Naive thymus-derived CD8-positive, alpha-beta T cell (primary cell): ENCODE data around the gene ZFAND3. TPM values are rescaled to one million over a fixed set of nuclear protein-coding genes. Genes with fewer than 3 reads are reported as not detected.
"Not testable (repeated sequence)": the region's sequence is repeated elsewhere in the genome, so short reads cannot be mapped to it uniquely, and the experiment has no call there.

Experiments
- ATAC-seq, 2 donors: fragments of 150-1000 bp; cut with Tn5 transposase in 1 of 2; sonication (Bioruptor Pico), chemical (Tn5 transposase) in 1 of 2; 1 replicate in 1 of 2; 2 replicates in 1 of 2; pipeline ENCODE4 v1.10.0; 2021; ENCODE audit warnings: mild to moderate bottlenecking in 2 of 2, moderate library complexity in 2 of 2
- POLR2A ChIA-PET: fragments of 350-600 bp; sonication (Branson Sonifier 250); formaldehyde crosslinking; loops from one replicate; lab custom pipeline; 2021; ENCODE audit warnings: antibody characterized with exemption; lab: Charles Lee
- DNase-seq, 10 donors: peaks; one replicate each; pipeline versions ENCODE4 v3.0.0 to v3.0.0-alpha.2; 2020 to 2022
- H3K27ac Mint-ChIP-seq, 10 donors: one replicate each; pipeline ENCODE4 v1.8.0; 2020 to 2022; ENCODE audit warnings: mild to moderate bottlenecking in 10 of 10, mixed read lengths in 10 of 10, moderate library complexity in 4 of 10, inconsistent platforms in 1 of 10
- H3K27me3 Mint-ChIP-seq, 5 donors: one replicate each; pipeline ENCODE4 v1.8.0; 2021 to 2022; ENCODE audit warnings: mixed read lengths in 5 of 5
- H3K36me3 Mint-ChIP-seq, 3 donors: one replicate each; pipeline ENCODE4 v1.8.0; 2020 to 2022; ENCODE audit warnings: mixed read lengths in 3 of 3, mild to moderate bottlenecking in 2 of 3, inconsistent platforms in 1 of 3
- H3K4me1 Mint-ChIP-seq, 4 donors: one replicate each; pipeline ENCODE4 v1.8.0; 2021 to 2022; ENCODE audit warnings: mixed read lengths in 4 of 4
- H3K4me3 Mint-ChIP-seq, 10 donors: one replicate each; pipeline ENCODE4 v1.8.0; 2020 to 2022; ENCODE audit warnings: mild to moderate bottlenecking in 10 of 10, mixed read lengths in 10 of 10, moderate library complexity in 6 of 10, inconsistent platforms in 1 of 10
- H3K9me3 Mint-ChIP-seq, 9 donors: one replicate each; pipeline ENCODE4 v1.8.0; 2020 to 2022; ENCODE audit warnings: mixed read lengths in 9 of 9, mild to moderate bottlenecking in 3 of 9, inconsistent platforms in 1 of 9, moderate library complexity in 1 of 9
- polyA plus RNA-seq, 3 donors: library from polyadenylated mRNA; unstranded; fragments of 300-500 nt; fragmentation: Illumina TruSeq; gene quantifications; one replicate each; pipeline ENCODE4 v1.2.3, GENCODE V29; 2021
- total RNA-seq, 8 experiments: library from RNA in 2 of 8; stranded (reverse) in 2 of 8; gene quantifications; one replicate each; pipeline ENCODE4 v1.2.3 and lab custom pipeline; 2021 to 2026

Gene ZFAND3
- total and polyA plus RNA-seq, 5 experiments from 2014 or later: 3.7 to 33.8 (median 4.5) TPM

DNA sequence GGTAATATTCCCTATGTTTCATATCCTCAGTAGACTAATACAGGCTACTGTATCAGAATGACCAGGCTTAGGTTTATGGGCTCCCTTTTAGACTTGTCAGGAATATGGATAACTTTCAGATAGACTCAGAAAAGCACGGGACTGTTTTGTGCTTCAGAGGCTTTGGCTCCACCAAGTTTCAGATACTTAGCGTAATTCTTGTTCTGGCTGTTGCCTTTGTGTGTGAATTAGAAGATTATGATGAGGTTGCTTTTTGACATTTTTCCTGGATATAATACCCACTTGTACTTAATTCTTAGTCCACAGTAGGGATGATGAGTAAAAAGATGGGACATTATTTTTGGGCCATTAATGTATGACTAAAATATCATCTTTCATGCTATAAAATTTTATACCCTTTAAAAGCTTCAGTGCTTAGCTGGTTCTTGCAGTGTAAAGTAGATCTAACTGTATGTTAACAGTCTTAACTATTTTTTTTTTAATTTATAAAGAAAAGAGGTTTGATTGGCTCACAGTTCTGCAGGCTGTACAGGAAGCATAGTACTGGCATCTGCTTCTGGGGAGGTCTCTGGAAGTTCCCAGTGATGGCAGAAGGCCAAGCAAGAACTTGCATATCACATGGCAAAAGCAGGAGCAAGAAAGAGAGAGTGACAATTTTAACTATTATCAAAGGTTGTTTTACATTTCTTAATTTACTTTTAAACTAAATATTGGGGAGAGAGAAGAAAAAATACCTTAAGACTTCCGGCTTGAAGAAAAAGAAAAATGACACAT is 120.7 kb downstream of the ZFAND3 start:
- H3K27ac Mint-ChIP-seq: no peak overlapping the region
- ATAC-seq: no peak
- H3K27me3 Mint-ChIP-seq: no peaks in the 10 kb centered on the region
- H3K4me3 Mint-ChIP-seq: no peak overlapping the region
- DNase-seq: no peak
- peaks cover 0 to 6% (median 5%) of the 10 kb centered on the region in 3 donors for H3K36me3 Mint-ChIP-seq
- POLR2A ChIA-PET: no interaction called here
- peaks cover 25 to 73% (median 56%) of the 10 kb centered on the region in 4 donors for H3K4me1 Mint-ChIP-seq
- no peaks in the 10 kb centered on the region for H3K9me3 Mint-ChIP-seq

- POLR2A ChIA-PET: no interaction called here
- DNase-seq (no peak), ATAC-seq (no peak)
- H3K36me3 Mint-ChIP-seq: peaks cover 0 to 6% (median 5%) of the 10 kb centered on the region in 3 donors
- no peaks in the 10 kb centered on the region for H3K27me3 Mint-ChIP-seq
- no peak overlapping the region for H3K27ac Mint-ChIP-seq
- H3K9me3 Mint-ChIP-seq: no peaks in the 10 kb centered on the region
- H3K4me1 Mint-ChIP-seq: peaks cover 23 to 73% (median 55%) of the 10 kb centered on the region in 4 donors
- H3K4me3 Mint-ChIP-seq: no peak overlapping the region
These were observed 122.3 kb downstream of the ZFAND3 start for GRCh38 chr6:37941871-37942270.

GRCh38 chr6:37942606-37943376 is 123.3 kb downstream of the ZFAND3 start:
- H3K4me1 Mint-ChIP-seq: peaks cover 17 to 71% (median 50%) of the 10 kb centered on the region in 4 donors
- POLR2A ChIA-PET: interaction anchor here (0.7 to 1.4 kb wide), 2 partner anchors 113 to 123 kb away, joined by 3 read pairs; partner anchors contain the start of gene ZFAND3
- peaks cover 0 to 6% (median 5%) of the 10 kb centered on the region in 3 donors for H3K36me3 Mint-ChIP-seq
- ATAC-seq (no peak), DNase-seq (no peak)
- peak overlapping the region in 1 of 10 donors; percentile 16 for H3K27ac Mint-ChIP-seq
- no peaks in the 10 kb centered on the region for H3K9me3 Mint-ChIP-seq
- H3K27me3 Mint-ChIP-seq: no peaks in the 10 kb centered on the region
- peak overlapping the region in 1 of 10 donors; percentile 12 for H3K4me3 Mint-ChIP-seq

GRCh38 chr6:37943436-37944058 is 124.0 kb downstream of the ZFAND3 start:
- Mint-ChIP-seq H3K4me1 (peaks cover 13 to 71% (median 48%) of the 10 kb centered on the region in 4 donors), H3K4me3 (no peak overlapping the region), H3K36me3 (peaks cover 1 to 9% (median 9%) of the 10 kb centered on the region in 3 donors), H3K27ac (no peak overlapping the region), H3K27me3 (no peaks in the 10 kb centered on the region), H3K9me3 (peaks cover 0 to 3% (median 0%) of the 10 kb centered on the region in 9 donors)
- no peak for ATAC-seq
- no peak for DNase-seq
- POLR2A ChIA-PET: interaction anchor here (1.4 kb wide), 1 partner anchor 124 kb away, joined by 3 read pairs; the partner anchor contains the start of gene ZFAND3

GRCh38 chr6:37946057-37946456 is 126.5 kb downstream of the ZFAND3 start:
- H3K4me3 Mint-ChIP-seq: no peak overlapping the region
- ATAC-seq: no peak
- H3K4me1 Mint-ChIP-seq: peaks cover 16 to 76% (median 53%) of the 10 kb centered on the region in 4 donors
- peaks cover 0 to 6% (median 1%) of the 10 kb centered on the region in 9 donors for H3K9me3 Mint-ChIP-seq
- DNase-seq: no peak
- POLR2A ChIA-PET: no interaction called here
- peaks cover 6 to 13% (median 11%) of the 10 kb centered on the region in 3 donors for H3K36me3 Mint-ChIP-seq
- H3K27me3 Mint-ChIP-seq: no peaks in the 10 kb centered on the region
- no peak overlapping the region for H3K27ac Mint-ChIP-seq

GRCh38 chr6:37947468-37947867 is 127.9 kb downstream of the ZFAND3 start:
- Mint-ChIP-seq H3K27ac (peak overlapping the region in 2 of 10 donors; percentile 7 to 21), H3K27me3 (no peaks in the 10 kb centered on the region), H3K9me3 (peaks cover 0 to 6% (median 1%) of the 10 kb centered on the region in 9 donors), H3K4me1 (peaks cover 24 to 88% (median 65%) of the 10 kb centered on the region in 4 donors), H3K36me3 (peaks cover 6 to 13% (median 11%) of the 10 kb centered on the region in 3 donors), H3K4me3 (no peak overlapping the region)
- ATAC-seq (no peak), DNase-seq (no peak)
- POLR2A ChIA-PET: interaction anchor here (0.6 kb wide), 1 partner anchor 827 kb away, joined by 6 read pairs; no protein-coding TSS in a partner anchor

DNA sequence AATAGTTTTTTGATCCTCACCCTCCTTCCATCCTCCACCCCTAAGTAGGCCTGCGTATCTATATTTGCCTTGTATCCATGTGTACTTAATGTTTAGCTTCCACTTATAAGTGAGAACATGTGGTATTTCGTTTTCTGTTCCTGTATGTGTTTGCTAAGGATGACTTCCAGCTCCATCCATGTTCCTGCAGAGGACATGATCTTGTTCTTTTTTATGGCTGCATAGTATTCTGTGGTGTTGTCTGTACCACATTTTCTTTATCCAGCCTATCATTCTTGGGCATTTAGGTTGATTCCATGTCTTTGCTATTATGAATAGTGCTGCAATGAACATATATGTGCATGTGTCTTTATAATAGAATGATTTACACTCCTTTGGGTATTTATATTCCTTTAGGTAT is 129.1 kb downstream of the ZFAND3 start:
- peaks cover 6 to 13% (median 11%) of the 10 kb centered on the region in 3 donors for H3K36me3 Mint-ChIP-seq
- H3K27ac Mint-ChIP-seq, POLR2A ChIA-PET, H3K4me3 Mint-ChIP-seq, H3K27me3 Mint-ChIP-seq, DNase-seq, H3K9me3 Mint-ChIP-seq, ATAC-seq: not testable (repeated sequence)
- peaks cover 29 to 83% (median 66%) of the 10 kb centered on the region in 4 donors for H3K4me1 Mint-ChIP-seq

DNA sequence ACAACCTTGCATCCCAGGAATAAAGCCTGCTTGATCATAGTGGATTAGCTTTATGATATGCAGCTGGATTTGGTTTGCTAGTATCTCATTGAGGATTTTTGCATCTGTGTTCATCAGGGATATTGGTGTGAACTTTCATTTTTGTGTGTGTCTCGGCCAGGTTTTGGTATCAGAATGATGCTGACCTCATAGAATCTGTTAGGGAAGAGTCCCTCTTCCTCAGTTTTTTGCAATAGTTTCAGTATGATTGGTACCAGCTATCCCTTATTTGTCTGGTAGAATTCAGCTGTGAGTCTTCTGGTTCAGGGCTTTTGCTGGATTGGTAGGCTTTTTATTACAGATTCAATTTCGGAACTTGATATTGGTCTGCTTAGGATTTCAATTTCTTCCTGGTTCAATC is 132.5 kb downstream of the ZFAND3 start:
- no peak overlapping the region for H3K4me3 Mint-ChIP-seq
- POLR2A ChIA-PET: no interaction called here
- H3K4me1 Mint-ChIP-seq: peaks cover 23 to 51% (median 46%) of the 10 kb centered on the region in 4 donors
- ATAC-seq (no peak), DNase-seq (no peak)
- H3K27ac Mint-ChIP-seq: peak overlapping the region in 1 of 10 donors; percentile 4
- peaks cover 6 to 13% (median 11%) of the 10 kb centered on the region in 3 donors for H3K36me3 Mint-ChIP-seq
- H3K27me3 Mint-ChIP-seq: no peaks in the 10 kb centered on the region
- H3K9me3 Mint-ChIP-seq: peaks cover 0 to 6% (median 1%) of the 10 kb centered on the region in 9 donors

DNA sequence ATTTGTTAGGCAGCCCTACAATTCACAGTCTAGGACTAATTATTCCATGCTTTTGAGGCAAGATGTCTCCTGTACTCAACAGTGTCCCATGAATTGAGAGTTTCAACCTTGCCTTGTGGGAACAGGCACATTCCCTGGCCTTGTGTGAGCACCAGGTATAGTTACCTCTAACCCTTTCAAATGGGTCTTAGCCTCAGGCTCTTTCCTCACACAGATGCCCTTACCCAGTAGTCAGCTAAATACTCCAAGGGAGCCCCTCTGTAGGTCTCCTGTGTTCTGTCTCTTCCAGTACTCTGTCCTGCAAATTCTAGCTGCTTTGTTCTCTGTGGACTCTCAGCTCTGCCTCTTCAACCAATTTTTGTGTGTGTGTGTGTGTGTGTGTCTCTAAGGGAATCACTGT is 135.3 kb downstream of the ZFAND3 start:
- Mint-ChIP-seq H3K4me3 (no peak overlapping the region), H3K9me3 (peaks cover 0 to 1% (median 0%) of the 10 kb centered on the region in 9 donors), H3K27me3 (no peaks in the 10 kb centered on the region), H3K36me3 (no peaks in the 10 kb centered on the region), H3K4me1 (peaks cover 21 to 41% (median 36%) of the 10 kb centered on the region in 4 donors), H3K27ac (no peak overlapping the region)
- ATAC-seq (no peak), DNase-seq (no peak)
- POLR2A ChIA-PET: interaction anchor here (0.6 kb wide), 1 partner anchor 36 kb away, joined by 3 read pairs; no protein-coding TSS in a partner anchor

DNA sequence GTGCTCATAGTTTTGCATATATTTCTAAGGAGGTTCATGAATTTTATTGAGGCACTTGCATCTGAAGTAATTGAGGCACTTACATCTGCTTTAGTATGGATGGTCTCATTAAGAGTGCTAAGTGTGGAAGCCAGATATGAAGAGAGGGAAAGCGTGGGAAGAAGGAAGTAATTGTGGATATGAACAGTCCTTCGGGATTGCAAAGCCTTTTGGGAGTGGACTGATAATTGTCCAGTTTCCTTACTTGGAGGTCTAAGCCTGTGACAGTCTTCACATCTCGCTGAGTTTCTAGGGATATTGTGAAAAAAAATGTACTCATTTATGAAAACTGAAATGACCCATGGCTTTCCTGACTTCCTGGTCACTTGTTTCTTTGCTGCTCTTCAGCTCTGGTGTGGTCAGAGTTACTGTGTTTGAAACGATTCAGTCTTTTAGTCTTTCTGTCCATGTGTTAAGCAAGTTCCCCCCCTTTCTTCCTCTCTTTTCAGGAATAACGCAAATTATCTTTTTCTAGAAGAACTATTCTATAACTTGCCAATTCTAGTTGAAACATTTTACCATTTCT is 137.3 kb downstream of the ZFAND3 start:
- Mint-ChIP-seq H3K27ac (no peak overlapping the region), H3K27me3 (no peaks in the 10 kb centered on the region), H3K4me3 (no peak overlapping the region), H3K36me3 (no peaks in the 10 kb centered on the region), H3K9me3 (peaks cover 0 to under 1% (median 0%) of the 10 kb centered on the region in 9 donors), H3K4me1 (peaks cover 17 to 41% (median 34%) of the 10 kb centered on the region in 4 donors)
- ATAC-seq (no peak), DNase-seq (no peak)
- POLR2A ChIA-PET: no interaction called here

DNA sequence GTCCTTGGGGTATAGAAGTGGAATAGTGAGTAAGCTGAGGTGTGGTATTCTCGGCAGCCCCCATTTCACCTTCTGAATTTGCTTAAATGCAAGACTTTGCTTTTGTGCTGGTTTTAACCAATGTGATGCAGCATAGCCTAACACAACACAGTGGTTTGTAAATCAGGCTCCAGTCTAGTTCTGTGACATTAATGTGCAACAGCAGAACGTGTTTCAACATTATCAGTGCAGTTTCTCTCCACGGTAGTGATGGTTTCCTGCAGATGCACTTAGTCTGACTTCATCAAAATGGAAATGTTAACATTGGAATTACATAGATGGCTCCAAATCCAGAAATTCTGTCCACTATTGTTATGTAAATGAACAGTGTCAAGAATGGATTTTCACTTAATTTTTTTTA is 139.5 kb downstream of the ZFAND3 start:
- no peak for ATAC-seq
- peaks cover 0 to 5% (median 5%) of the 10 kb centered on the region in 3 donors for H3K36me3 Mint-ChIP-seq
- peaks cover 0 to 5% (median 0%) of the 10 kb centered on the region in 9 donors for H3K9me3 Mint-ChIP-seq
- H3K4me1 Mint-ChIP-seq: peaks cover 21 to 50% (median 41%) of the 10 kb centered on the region in 4 donors
- DNase-seq: no peak
- H3K4me3 Mint-ChIP-seq: no peak overlapping the region
- POLR2A ChIA-PET: no interaction called here
- H3K27ac Mint-ChIP-seq: no peak overlapping the region
- H3K27me3 Mint-ChIP-seq: no peaks in the 10 kb centered on the region
